ENCODE results near the gene PRKAG3. TPM values are rescaled to one million over a fixed set of nuclear protein-coding genes. Genes with fewer than 3 reads are reported as not detected.

The PRKAG3 gene
- total RNA-seq, 1 experiment from 2014 or later = not detected

- H3K9me3 ChIP-seq (ENCODE audit: low read depth, low read length, poor library complexity, severe bottlenecking) = no peaks in the 10 kb centered on the region
- CTCF ChIA-PET = interaction anchor here (1.1 kb wide), 1 partner anchor 19 kb away, joined by 3 read pairs; no protein-coding TSS in a partner anchor
Observed at GRCh38 chr2:218871345-218872302, 40.0 kb upstream of the PRKAG3 start.

GRCh38 chr2:218870984-218871344 lies 39.4 kb upstream of the PRKAG3 start:
- no peak for TF ChIP-seq CTCF (conservative IDR thresholded peaks at IDR 0.05; ENCODE audit: low read depth, low read length)
- no peak for TF ChIP-seq EZH2 (IDR thresholded peaks at IDR 0.05; ENCODE audit: borderline replicate concordance, low read depth, low read length, poor library complexity, severe bottlenecking)
- ChIA-PET CTCF (interaction anchor here (0.7 to 1.1 kb wide), 2 partner anchors 19 to 58 kb away, joined by 3 read pairs; no protein-coding TSS in a partner anchor), POLR2A (ENCODE audit: low non-redundant PET) (interaction anchor here (0.7 kb wide), 1 partner anchor 10 kb away, joined by 3 read pairs; no protein-coding TSS in a partner anchor)
- intact Hi-C loops (cut with micrococcal nuclease; ENCODE audit: unreplicated experiment) = loop anchor here (10.0 kb wide), 1 partner anchor 254 kb away; no protein-coding TSS in a partner anchor
- no peaks in the 10 kb centered on the region for H3K4me1 ChIP-seq (ENCODE audit: insufficient read depth, low read length, poor library complexity, severe bottlenecking)
- no TSS peak for BruUV-seq (replicated peaks)
- H3K36me3 ChIP-seq (ENCODE audit: insufficient read depth, low read length, poor library complexity, severe bottlenecking) = no peaks in the 10 kb centered on the region
- no peaks in the 10 kb centered on the region for H3K9me3 ChIP-seq (ENCODE audit: low read depth, low read length, poor library complexity, severe bottlenecking)
- no peak for DNase-seq (ENCODE audit: low spot score)
- no peak overlapping the region for H3K27ac ChIP-seq (ENCODE audit: low read depth, low read length, poor library complexity, severe bottlenecking)
- H3K4me3 ChIP-seq (ENCODE audit: low read depth, low read length, poor library complexity, severe bottlenecking) = no peak overlapping the region
- H3K27me3 ChIP-seq (replicated peaks; ENCODE audit: insufficient read depth, low read depth, low read length, poor library complexity) = peaks cover 84% of the 10 kb centered on the region

More at GRCh38 chr2:218871345-218872302, 40.0 kb upstream of the PRKAG3 start:
- POLR2A ChIA-PET (ENCODE audit: low non-redundant PET) = no interaction called here
- no peak for DNase-seq (ENCODE audit: low spot score)
- TF ChIP-seq CTCF (conservative IDR thresholded peaks at IDR 0.05; ENCODE audit: low read depth, low read length) = no peak
- peak; percentile 83 for TF ChIP-seq EZH2 (IDR thresholded peaks at IDR 0.05; ENCODE audit: borderline replicate concordance, low read depth, low read length, poor library complexity, severe bottlenecking)
- Histone ChIP-seq H3K36me3 (ENCODE audit: insufficient read depth, low read length, poor library complexity, severe bottlenecking) (no peaks in the 10 kb centered on the region), H3K4me1 (ENCODE audit: insufficient read depth, low read length, poor library complexity, severe bottlenecking) (no peaks in the 10 kb centered on the region), H3K27me3 (replicated peaks; ENCODE audit: insufficient read depth, low read depth, low read length, poor library complexity) (peaks cover 84% of the 10 kb centered on the region), H3K27ac (ENCODE audit: low read depth, low read length, poor library complexity, severe bottlenecking) (no peak overlapping the region), H3K4me3 (ENCODE audit: low read depth, low read length, poor library complexity, severe bottlenecking) (no peak overlapping the region)
- intact Hi-C loops (cut with micrococcal nuclease; ENCODE audit: unreplicated experiment) = loop anchor here (10.0 kb wide), 1 partner anchor 253 kb away; no protein-coding TSS in a partner anchor
- BruUV-seq (replicated peaks) = no TSS peak

GRCh38 chr2:218869064-218869463 lies 37.5 kb upstream of the PRKAG3 start:
- ChIA-PET CTCF (no interaction called here), POLR2A (ENCODE audit: low non-redundant PET) (no interaction called here)
- no TSS peak for BruUV-seq (replicated peaks)
- H3K4me1 ChIP-seq (ENCODE audit: insufficient read depth, low read length, poor library complexity, severe bottlenecking) = no peaks in the 10 kb centered on the region
- no peak for DNase-seq (ENCODE audit: low spot score)
- H3K9me3 ChIP-seq (ENCODE audit: low read depth, low read length, poor library complexity, severe bottlenecking) = no peaks in the 10 kb centered on the region
- H3K27ac ChIP-seq (ENCODE audit: low read depth, low read length, poor library complexity, severe bottlenecking) = no peak overlapping the region
- intact Hi-C loops (cut with micrococcal nuclease; ENCODE audit: unreplicated experiment) = no loop called here
- H3K36me3 ChIP-seq (ENCODE audit: insufficient read depth, low read length, poor library complexity, severe bottlenecking) = no peaks in the 10 kb centered on the region
- no peak overlapping the region for H3K4me3 ChIP-seq (ENCODE audit: low read depth, low read length, poor library complexity, severe bottlenecking)
- TF ChIP-seq EZH2 (IDR thresholded peaks at IDR 0.05; ENCODE audit: borderline replicate concordance, low read depth, low read length, poor library complexity, severe bottlenecking) (no peak), CTCF (conservative IDR thresholded peaks at IDR 0.05; ENCODE audit: low read depth, low read length) (no peak)
- H3K27me3 ChIP-seq (replicated peaks; ENCODE audit: insufficient read depth, low read depth, low read length, poor library complexity) = peaks cover 66% of the 10 kb centered on the region
